Measurements from ENCODE around the gene UBR1.
"Not testable (repeated sequence)": the region's sequence is repeated elsewhere in the genome, so short reads cannot be mapped to it uniquely, and the experiment has no call there.

The UBR1 gene

GRCh38 chr15:43105778-43106485 lies at the start of gene UBR1:
Gene UBR1 (minus strand): TSS chr15:43106038. CDS start chr15:43106022, 16 bp downstream.
- DNase-seq = peak; percentile 96

- no peak for DNase-seq
These were observed 47.4 kb upstream of the UBR1 start for GRCh38 chr15:43153269-43153668.

GRCh38 chr15:43151688-43152087 lies 45.9 kb upstream of the UBR1 start:
- DNase-seq = no peak

GRCh38 chr15:43150191-43150929 lies 44.5 kb upstream of the UBR1 start:
- DNase-seq = no peak

- no peak for DNase-seq
These were observed 40.3 kb upstream of the UBR1 start for GRCh38 chr15:43146184-43146583.

GRCh38 chr15:43144512-43144911 lies 38.7 kb upstream of the UBR1 start:
- no peak for DNase-seq

GRCh38 chr15:43143203-43143941 lies 37.5 kb upstream of the UBR1 start:
- DNase-seq = no peak

GRCh38 chr15:43135351-43135750 lies 29.5 kb upstream of the UBR1 start:
- peak; percentile 67 for DNase-seq

- DNase-seq = peak; percentile 44
These were observed 28.4 kb upstream of the UBR1 start for GRCh38 chr15:43134157-43134635.

- peak; percentile 58 for DNase-seq
These were observed 27.8 kb upstream of the UBR1 start, which contains the start of gene TMEM62 for GRCh38 chr15:43133430-43134156. Gene TMEM62 (plus strand): TSS chr15:43133586. CDS start chr15:43133803, 217 bp downstream.

GRCh38 chr15:43132830-43133429 lies 27.1 kb upstream of the UBR1 start:
- DNase-seq = no peak

GRCh38 chr15:43128980-43129335 lies 23.1 kb upstream of the UBR1 start:
- no peak for DNase-seq

GRCh38 chr15:43128174-43128979 lies 22.5 kb upstream of the UBR1 start:
- DNase-seq = not testable (repeated sequence)

GRCh38 chr15:43127752-43128151 lies 21.9 kb upstream of the UBR1 start:
- no peak for DNase-seq

GRCh38 chr15:43126356-43126755 lies 20.5 kb upstream of the UBR1 start:
- DNase-seq = no peak

GRCh38 chr15:43125100-43125661 lies 19.3 kb upstream of the UBR1 start:
- DNase-seq = no peak

GRCh38 chr15:43121863-43122262 lies 16.0 kb upstream of the UBR1 start:
- DNase-seq = no peak

- no peak for DNase-seq
These were observed 13.0 kb upstream of the UBR1 start for GRCh38 chr15:43118829-43119228.

- DNase-seq = no peak
These were observed 12.4 kb upstream of the UBR1 start for GRCh38 chr15:43118286-43118685.

GRCh38 chr15:43111354-43111753 lies 5.5 kb upstream of the UBR1 start:
- no peak for DNase-seq

- no peak for DNase-seq
These were observed 1.9 kb upstream of the UBR1 start for GRCh38 chr15:43107751-43108150.
